Right lobe of liver (tissue), 4 donors: ENCODE results near the gene DPT.

Source experiments
- POLR2A ChIP-seq: fragments of 450-650 bp; IDR thresholded peaks from one replicate; pipeline ENCODE4 v1.6.1; 2017; ENCODE audit warnings: antibody characterized with exemption, mild to moderate bottlenecking
- TF ChIP-seq, protein P1 (sequence below), 4 donors: fragments of 200-600 bp in 3 of 4; fragments of 450-650 bp in 1 of 4; IDR thresholded peaks; one replicate each; pipeline versions ENCODE4 v1.5.1 to v1.8.0; 2016 to 2022; ENCODE audit warnings: antibody characterized with exemption in 4 of 4, mild to moderate bottlenecking in 2 of 4
- donor health status: DM: no; HTN: no; CAD: no.
- donor health status: DM: no; HTN: no; CAD: no.
- donor health status: DM: no; HTN: yes; CAD: no.

DNA sequence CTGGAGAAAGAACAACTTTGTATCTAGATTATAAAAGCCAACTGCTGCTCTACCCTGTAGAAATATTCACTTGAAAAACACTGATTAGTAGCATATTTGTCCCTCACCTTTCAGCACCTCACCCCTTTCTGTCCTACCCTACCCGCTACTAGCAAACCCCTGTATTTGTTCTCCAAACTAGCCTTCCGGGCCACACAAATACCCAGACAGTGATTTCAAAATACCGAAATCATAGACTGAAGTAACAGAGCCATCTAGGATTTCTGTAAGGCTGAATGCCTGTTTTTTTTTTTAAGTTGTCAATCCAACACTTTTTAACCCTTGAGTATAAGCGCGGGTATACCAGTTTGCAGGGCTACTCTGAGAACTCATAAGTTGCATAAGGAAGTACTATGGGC lies 398 bp upstream of the DPT start:
- TF ChIP-seq, protein P1, sequence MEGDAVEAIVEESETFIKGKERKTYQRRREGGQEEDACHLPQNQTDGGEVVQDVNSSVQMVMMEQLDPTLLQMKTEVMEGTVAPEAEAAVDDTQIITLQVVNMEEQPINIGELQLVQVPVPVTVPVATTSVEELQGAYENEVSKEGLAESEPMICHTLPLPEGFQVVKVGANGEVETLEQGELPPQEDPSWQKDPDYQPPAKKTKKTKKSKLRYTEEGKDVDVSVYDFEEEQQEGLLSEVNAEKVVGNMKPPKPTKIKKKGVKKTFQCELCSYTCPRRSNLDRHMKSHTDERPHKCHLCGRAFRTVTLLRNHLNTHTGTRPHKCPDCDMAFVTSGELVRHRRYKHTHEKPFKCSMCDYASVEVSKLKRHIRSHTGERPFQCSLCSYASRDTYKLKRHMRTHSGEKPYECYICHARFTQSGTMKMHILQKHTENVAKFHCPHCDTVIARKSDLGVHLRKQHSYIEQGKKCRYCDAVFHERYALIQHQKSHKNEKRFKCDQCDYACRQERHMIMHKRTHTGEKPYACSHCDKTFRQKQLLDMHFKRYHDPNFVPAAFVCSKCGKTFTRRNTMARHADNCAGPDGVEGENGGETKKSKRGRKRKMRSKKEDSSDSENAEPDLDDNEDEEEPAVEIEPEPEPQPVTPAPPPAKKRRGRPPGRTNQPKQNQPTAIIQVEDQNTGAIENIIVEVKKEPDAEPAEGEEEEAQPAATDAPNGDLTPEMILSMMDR (IDR thresholded peaks at IDR 0.05) = no peak
- TF ChIP-seq POLR2A = no peak
